GM21367 (cell line): ENCODE data around the gene SLC16A12.

Source experiments
- ATAC-seq: cut with Tn5 transposase; IDR thresholded peaks from one replicate; pipeline ENCODE4 v1.9.1; 2021; ENCODE audit not compliant: unreplicated experiment

SLC16A12 gene, protein sequence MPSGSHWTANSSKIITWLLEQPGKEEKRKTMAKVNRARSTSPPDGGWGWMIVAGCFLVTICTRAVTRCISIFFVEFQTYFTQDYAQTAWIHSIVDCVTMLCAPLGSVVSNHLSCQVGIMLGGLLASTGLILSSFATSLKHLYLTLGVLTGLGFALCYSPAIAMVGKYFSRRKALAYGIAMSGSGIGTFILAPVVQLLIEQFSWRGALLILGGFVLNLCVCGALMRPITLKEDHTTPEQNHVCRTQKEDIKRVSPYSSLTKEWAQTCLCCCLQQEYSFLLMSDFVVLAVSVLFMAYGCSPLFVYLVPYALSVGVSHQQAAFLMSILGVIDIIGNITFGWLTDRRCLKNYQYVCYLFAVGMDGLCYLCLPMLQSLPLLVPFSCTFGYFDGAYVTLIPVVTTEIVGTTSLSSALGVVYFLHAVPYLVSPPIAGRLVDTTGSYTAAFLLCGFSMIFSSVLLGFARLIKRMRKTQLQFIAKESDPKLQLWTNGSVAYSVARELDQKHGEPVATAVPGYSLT

GRCh38 chr10:89535171-89536012 lies at the start of gene SLC16A12:
Gene SLC16A12 (minus strand): TSS chr10:89535594. CDS start chr10:89462578, 73,016 bp downstream.
- ATAC-seq, result no peak

- ATAC-seq, result no peak
Observed at GRCh38 chr10:89582022-89582421, 46.6 kb upstream of the SLC16A12 start.

- ATAC-seq, result no peak
Observed at GRCh38 chr10:89580243-89580642, 44.8 kb upstream of the SLC16A12 start.

- no peak for ATAC-seq
Observed at GRCh38 chr10:89576696-89577095, 41.3 kb upstream of the SLC16A12 start.

- no peak for ATAC-seq
Observed at GRCh38 chr10:89576022-89576421, 40.6 kb upstream of the SLC16A12 start.

DNA sequence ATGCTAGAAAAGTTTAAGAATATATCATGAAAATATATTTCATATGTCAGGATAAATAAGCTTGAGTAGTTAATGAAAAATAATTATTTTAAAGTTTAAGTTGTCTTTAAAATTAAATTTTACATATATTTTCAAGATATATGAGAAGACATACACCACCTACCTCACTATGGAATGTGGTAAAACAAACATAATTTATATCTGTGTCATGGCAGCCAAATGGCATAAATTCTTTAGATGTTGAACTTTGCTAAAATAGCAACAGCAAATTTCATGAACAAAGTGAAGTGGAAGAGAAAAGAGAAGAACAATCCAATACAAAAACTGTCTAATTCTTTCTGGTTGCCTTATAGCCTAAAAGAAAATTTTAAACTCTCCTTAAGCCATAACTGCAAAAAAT lies 39.6 kb upstream of the SLC16A12 start:
- no peak for ATAC-seq

GRCh38 chr10:89574368-89574767 lies 39.0 kb upstream of the SLC16A12 start:
- ATAC-seq, result no peak

DNA sequence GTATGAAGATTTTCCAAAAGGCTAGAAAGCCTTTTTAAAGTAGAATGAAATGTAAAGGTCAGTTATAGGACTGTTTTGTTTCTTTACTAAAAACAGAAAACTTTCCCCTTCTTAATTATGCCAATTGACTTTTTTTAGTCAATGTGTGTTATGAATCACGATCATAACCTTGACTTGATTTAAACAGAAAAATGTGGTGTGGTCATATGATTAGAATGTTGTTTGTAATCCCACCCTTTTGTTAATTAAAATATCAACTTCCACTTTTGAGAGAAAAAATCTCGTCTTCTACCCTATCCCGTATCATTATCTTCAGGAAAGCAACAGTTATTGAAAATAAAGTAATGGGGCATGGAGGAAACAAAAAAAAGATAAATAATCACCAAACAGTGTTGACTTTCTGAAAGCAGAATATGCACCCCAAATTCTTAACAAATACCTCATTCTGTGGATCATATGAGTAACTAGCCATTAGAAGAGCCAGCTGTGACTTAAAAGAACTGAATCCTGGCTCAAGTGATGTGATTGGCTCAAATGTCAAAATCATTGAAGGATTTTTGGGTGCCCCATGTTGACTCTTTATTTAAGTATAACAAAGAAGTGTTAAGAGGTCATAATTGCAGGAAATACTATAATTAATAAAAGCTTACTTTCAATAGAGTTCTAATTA lies 32.3 kb upstream of the SLC16A12 start:
- no peak for ATAC-seq

GRCh38 chr10:89566992-89567391 lies 31.6 kb upstream of the SLC16A12 start:
- ATAC-seq, result no peak

- no peak for ATAC-seq
Observed at GRCh38 chr10:89566095-89566950, 30.9 kb upstream of the SLC16A12 start.

- no peak for ATAC-seq
Observed at GRCh38 chr10:89565180-89565579, 29.8 kb upstream of the SLC16A12 start.

DNA sequence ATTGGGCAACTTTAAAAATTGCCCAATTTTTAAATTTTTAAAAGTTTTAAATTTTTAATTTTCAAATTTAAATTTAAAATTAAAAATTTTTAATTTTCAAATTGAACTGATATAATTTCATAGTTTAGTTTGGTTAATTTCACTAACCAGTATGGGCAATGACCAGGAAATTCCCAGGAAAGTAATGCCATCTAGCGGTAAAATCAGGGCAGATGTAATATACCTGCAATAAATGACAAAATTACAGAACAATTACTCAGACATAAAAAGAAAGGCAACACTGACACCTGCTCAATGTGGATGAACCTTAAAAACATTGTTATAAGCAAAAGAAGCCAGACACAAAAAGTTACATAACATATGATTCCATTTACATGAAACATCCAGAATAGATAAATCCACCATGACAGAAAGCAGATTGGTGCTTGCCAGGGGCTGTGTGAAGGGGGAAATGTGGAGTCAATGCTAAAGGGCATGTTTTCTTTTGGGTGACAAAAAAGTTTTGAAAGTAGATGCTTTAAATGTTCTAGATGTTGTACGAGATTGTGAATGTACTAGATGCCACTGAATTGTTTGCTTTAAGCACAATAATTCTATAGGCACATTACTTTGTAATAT lies 28.6 kb upstream of the SLC16A12 start:
- ATAC-seq, result peak; percentile 51

GRCh38 chr10:89563311-89563710 lies 27.9 kb upstream of the SLC16A12 start:
- ATAC-seq, result no peak

DNA sequence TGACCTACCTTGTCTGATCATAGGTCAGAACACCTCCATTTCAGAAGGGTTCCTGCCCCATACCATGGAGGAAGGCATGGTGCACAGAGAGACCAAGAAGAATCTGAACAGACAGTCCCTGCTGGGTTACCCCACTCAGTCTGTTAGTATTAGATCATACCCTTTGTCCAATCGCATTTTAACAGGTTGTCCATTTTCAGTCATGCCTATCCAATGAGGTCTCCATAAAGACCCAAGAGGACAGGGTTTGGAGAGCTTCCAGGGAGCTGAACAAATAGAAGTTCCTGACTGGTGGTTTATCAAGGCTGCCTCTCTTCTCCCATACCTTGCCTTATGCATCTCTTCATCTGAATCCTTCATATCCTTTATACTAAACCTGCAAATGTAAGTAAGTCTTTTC lies 21.2 kb upstream of the SLC16A12 start:
- ATAC-seq, result no peak

DNA sequence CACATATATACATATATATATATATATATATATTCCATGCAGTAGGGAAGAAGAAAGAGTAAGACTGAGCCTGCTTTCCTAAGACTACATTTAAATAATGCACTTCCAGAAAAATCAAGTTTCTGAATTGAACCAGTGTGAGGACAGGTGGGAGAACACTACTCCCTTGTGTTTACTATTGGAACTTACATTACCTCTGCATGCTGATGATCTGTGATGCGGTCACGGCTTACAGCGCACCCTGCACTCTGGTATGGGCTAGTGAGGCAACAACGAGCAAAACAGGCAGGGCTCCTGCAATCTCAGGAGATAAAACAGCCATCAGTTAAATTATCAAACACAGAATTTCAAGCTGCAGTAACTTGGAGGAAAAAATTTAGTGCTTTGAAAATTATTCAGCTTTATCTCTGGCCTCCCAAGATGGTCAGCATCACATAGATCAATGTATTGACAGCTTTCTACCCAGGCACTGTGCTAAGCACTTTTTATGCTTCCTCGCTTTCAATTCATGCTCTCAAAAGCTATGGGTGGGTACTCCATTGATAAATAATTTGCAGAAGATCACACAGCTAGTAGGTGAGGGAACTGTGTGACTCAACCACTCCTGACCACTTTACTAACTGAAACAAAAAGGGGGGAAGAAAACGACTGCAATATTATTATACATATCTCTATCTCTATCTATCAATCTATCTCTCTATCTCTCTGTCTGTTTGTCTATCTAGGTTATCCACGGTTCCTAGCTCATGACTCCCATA lies 20.5 kb upstream of the SLC16A12 start:
- no peak for ATAC-seq

DNA sequence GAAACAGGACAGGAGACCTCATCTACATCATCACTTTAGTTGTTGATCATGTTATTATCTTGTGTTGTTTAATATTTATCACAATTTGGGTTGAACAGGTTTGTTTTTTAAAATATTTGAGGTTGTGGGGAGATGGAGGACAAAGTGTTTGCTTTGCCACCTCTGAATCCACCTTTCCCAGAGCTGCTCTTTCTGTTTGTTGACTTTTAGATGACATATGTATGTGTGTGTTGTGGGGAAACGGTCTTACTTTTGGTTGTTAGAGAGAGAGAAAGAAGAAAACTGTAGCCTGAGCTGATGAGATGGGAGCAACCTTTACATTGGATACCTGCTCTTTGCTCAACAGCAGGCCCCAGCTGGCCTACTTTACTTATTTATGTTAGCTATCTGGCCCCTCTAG lies 19.0 kb upstream of the SLC16A12 start:
- ATAC-seq, result no peak

GRCh38 chr10:89553064-89553734 lies 17.8 kb upstream of the SLC16A12 start:
- ATAC-seq, result no peak

DNA sequence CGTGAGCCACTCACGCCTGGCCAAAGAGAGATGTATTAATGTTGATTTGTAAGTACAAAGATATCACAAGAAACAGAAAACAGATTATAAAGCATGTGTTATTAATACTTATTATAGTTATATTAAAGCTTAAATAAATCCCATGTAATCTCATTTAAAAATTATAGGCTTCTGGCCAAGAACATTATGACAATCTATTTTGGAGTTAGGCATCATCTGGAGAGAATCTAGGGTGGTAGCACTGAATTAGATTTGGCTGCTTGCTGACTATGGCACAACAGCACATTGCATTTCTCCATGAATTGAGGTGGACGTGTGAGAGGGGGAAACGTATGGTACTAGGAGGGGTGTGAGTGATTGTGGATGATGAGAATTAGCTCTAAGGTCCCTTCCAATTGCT lies 16.8 kb upstream of the SLC16A12 start:
- ATAC-seq, result no peak

DNA sequence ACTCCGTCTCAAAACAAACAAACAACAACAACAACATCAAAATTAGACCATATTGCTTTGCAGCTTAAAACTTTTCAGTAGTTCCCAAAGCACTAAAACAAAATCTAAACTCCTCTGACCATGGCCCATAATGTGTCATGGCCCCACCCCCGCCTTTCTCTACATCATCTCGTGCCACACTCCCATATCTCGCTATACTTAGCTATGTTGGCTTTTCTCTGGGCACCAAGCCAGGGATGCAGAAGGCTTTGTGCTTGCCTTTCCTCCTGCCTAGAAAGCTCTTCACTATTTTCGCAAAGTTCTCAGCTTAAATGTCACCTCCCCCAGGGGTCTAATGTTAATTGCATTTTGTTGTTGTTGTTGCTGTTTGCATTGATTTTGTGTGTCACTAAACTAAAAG lies 15.1 kb upstream of the SLC16A12 start:
- no peak for ATAC-seq
